GM23338 (cell line): Measurements from ENCODE around the gene MYO1E. TPM values are rescaled to one million over a fixed set of nuclear protein-coding genes. Genes with fewer than 3 reads are reported as not detected.

Experiments
- ATAC-seq: fragments of 200-7000 bp; cut with Tn5 transposase; 3 replicates; pipeline ENCODE4 v1.9.1; 2020
- DNase-seq: peaks from one replicate; pipeline ENCODE4 v3.0.0-alpha.2; 2015; ENCODE audit warnings: low spot score
- H2AFZ ChIP-seq: fragments of 200-600 bp; sonication (generic); 2 replicates; pipeline ENCODE4 v1.8.0; 2016; ENCODE audit warnings: antibody characterized with exemption, mild to moderate bottlenecking, moderate library complexity
- H3F3A ChIP-seq: fragments of 200-600 bp; sonication (generic); replicated peaks from 2 replicates; pipeline ENCODE4 v1.8.0; 2017; ENCODE audit warnings: antibody characterized with exemption, mixed run types, low read depth
- H3K27ac ChIP-seq: fragments of 200-600 bp; sonication (generic); 2 replicates; pipeline ENCODE4 v1.6.1; 2016; ENCODE audit warnings: low read depth
- H3K27me3 ChIP-seq: fragments of 200-600 bp; sonication (generic); 2 replicates; pipeline ENCODE4 v1.8.0; 2016; ENCODE audit warnings: mild to moderate bottlenecking, mixed run types, moderate library complexity; ENCODE audit not compliant: insufficient read depth
- H3K36me3 ChIP-seq: fragments of 200-600 bp; sonication (generic); 2 replicates; pipeline ENCODE4 v1.8.0; 2016; ENCODE audit warnings: mild to moderate bottlenecking; ENCODE audit not compliant: insufficient read depth
- H3K4me1 ChIP-seq: fragments of 200-600 bp; sonication (generic); 2 replicates; pipeline ENCODE4 v1.8.0; 2016; ENCODE audit warnings: mild to moderate bottlenecking, moderate library complexity; ENCODE audit not compliant: insufficient read depth
- H3K4me2 ChIP-seq: fragments of 200-600 bp; sonication (generic); 2 replicates; pipeline ENCODE4 v1.7.1; 2017; ENCODE audit warnings: mixed run types
- H3K4me3 ChIP-seq: fragments of 200-600 bp; sonication (generic); 2 replicates; pipeline ENCODE4 v1.6.1; 2016; ENCODE audit warnings: mixed run types
- H3K79me2 ChIP-seq: fragments of 200-600 bp; sonication (generic); replicated peaks from 2 replicates; pipeline ENCODE4 v1.8.0; 2017; ENCODE audit warnings: mild to moderate bottlenecking; ENCODE audit not compliant: insufficient read depth
- H3K9me2 ChIP-seq: fragments of 200-600 bp; sonication (generic); 2 replicates; pipeline ENCODE4 v1.8.0; 2017; ENCODE audit not compliant: insufficient read depth
- H4K20me1 ChIP-seq: fragments of 200-600 bp; sonication (generic); replicated peaks from 2 replicates; pipeline ENCODE4 v1.8.0; 2017; ENCODE audit warnings: mild to moderate bottlenecking; ENCODE audit not compliant: insufficient read depth
- H3K27ac Mint-ChIP-seq: 2 replicates; pipeline ENCODE4 v1.8.0; 2020; ENCODE audit warnings: inconsistent platforms, mild to moderate bottlenecking, moderate library complexity, mixed read lengths
- H3K27me3 Mint-ChIP-seq: 3 replicates; pipeline ENCODE4 v1.8.0; 2022; ENCODE audit warnings: low read depth, mild to moderate bottlenecking, moderate library complexity, mixed read lengths, inconsistent platforms; ENCODE audit not compliant: insufficient read depth, poor library complexity
- H3K36me3 Mint-ChIP-seq: 3 replicates; pipeline ENCODE4 v1.8.0; 2021; ENCODE audit warnings: low read depth, mild to moderate bottlenecking, inconsistent platforms, moderate library complexity, mixed read lengths
- H3K4me1 Mint-ChIP-seq: 3 replicates; pipeline ENCODE4 v1.8.0; 2020; ENCODE audit warnings: mild to moderate bottlenecking, inconsistent platforms, mixed read lengths
- H3K4me3 Mint-ChIP-seq: 3 replicates; pipeline ENCODE4 v1.8.0; 2021; ENCODE audit warnings: moderate library complexity, mild to moderate bottlenecking, inconsistent platforms, mixed read lengths
- H3K9me3 Mint-ChIP-seq: 3 replicates; pipeline ENCODE4 v1.8.0; 2020; ENCODE audit warnings: moderate library complexity, mild to moderate bottlenecking, inconsistent platforms, mixed read lengths
- CREB1 ChIP-seq: fragments of 250-450 bp; sonication (Bioruptor Pico); IDR thresholded peaks from 2 replicates; pipeline ENCODE4 v1.5.0; 2020; ENCODE audit warnings: low read depth, mild to moderate bottlenecking, moderate library complexity
- ETS1 ChIP-seq: IDR thresholded peaks from 2 replicates; pipeline ENCODE4 v1.6.1; 2016; ENCODE audit warnings: antibody characterized with exemption
- EZH2 ChIP-seq: fragments of 200-600 bp; sonication (generic); IDR thresholded peaks from one replicate; pipeline ENCODE4 v1.8.0; 2017; ENCODE audit warnings: antibody characterized with exemption, mild to moderate bottlenecking, low read depth; ENCODE audit not compliant: unreplicated experiment
- POLR2AphosphoS5 ChIP-seq: IDR thresholded peaks from 2 replicates; pipeline ENCODE4 v1.6.1; 2016; ENCODE audit warnings: antibody characterized with exemption, low read depth
- ZNF331 ChIP-seq: fragments of 250-450 bp; sonication (Bioruptor Pico); IDR thresholded peaks from 2 replicates; pipeline ENCODE4 v1.5.0; 2020; ENCODE audit warnings: low read depth, mild to moderate bottlenecking, moderate library complexity
- polyA plus RNA-seq: library from polyadenylated mRNA; unstranded; fragments of >200 nt; fragmentation: Nextera tagmentation; extraction: Ambion mirVana; gene quantifications from 2 replicates; pipeline ENCODE4 v1.2.1, GENCODE V29; 2016
- total RNA-seq: library from RNA; depleted of rRNA; stranded (reverse); fragments of >200 nt; shearing (Covaris generic); gene quantifications from 2 replicates; pipeline ENCODE4 v1.2.3, GENCODE V29; 2014
- TF ChIP-seq, protein P1 (sequence below), 2 experiments: fragments of 200-600 bp in 1 of 2; sonication (generic) in 1 of 2; conservative IDR thresholded peaks; 2 replicates each; pipeline versions ENCODE4 v1.5.1 to v1.6.1; 2016 to 2017; ENCODE audit warnings: antibody characterized with exemption in 2 of 2, low read depth in 2 of 2, mild to moderate bottlenecking in 2 of 2, moderate library complexity in 1 of 2

MYO1E gene
- total and polyA plus RNA-seq, 2 experiments from 2014 or later: 68.3 to 131 TPM

DNA sequence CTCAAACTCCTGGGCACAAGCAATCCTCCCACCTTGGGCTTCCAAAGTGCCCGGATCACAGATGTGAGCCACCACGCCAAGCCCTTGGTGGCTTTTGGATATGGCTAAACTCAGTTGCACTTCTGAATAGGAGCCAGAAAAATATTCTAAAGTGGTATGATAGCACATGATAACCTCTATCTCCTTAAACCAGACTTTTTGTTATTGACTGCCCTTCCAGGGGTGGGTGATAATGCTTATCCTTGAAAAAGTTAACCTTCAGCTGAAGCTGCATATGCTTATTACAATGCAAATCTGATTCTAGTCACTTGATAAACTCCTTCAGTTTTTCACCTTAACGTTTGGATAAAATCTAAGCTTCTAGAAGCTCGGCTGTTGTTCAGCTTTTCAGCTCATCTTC is 261.4 kb downstream of the MYO1E start:
- Histone ChIP-seq H4K20me1 (peaks cover 15% of the 10 kb centered on the region), H3K79me2 (peaks cover 15% of the 10 kb centered on the region), H3K27me3 (no peaks in the 10 kb centered on the region), H3F3A (no peaks in the 10 kb centered on the region), H3K4me3 (no peak overlapping the region), H2AFZ (no peak overlapping the region), H3K27ac (no peak overlapping the region), H3K4me1 (no peaks in the 10 kb centered on the region), H3K9me2 (no peaks in the 10 kb centered on the region), H3K4me2 (no peak overlapping the region), H3K36me3 (peaks cover 57% of the 10 kb centered on the region)
- no peak for TF ChIP-seq EZH2
- Mint-ChIP-seq H3K4me3 (no peak overlapping the region), H3K36me3 (peaks cover 81% of the 10 kb centered on the region), H3K27ac (no peak overlapping the region), H3K9me3 (no peaks in the 10 kb centered on the region; the same call in 2 of the 3 replicates), H3K27me3 (no peaks in the 10 kb centered on the region), H3K4me1 (no peaks in the 10 kb centered on the region; the same call in 2 of the 3 replicates)
- DNase-seq: no peak
- no peak for ATAC-seq

DNA sequence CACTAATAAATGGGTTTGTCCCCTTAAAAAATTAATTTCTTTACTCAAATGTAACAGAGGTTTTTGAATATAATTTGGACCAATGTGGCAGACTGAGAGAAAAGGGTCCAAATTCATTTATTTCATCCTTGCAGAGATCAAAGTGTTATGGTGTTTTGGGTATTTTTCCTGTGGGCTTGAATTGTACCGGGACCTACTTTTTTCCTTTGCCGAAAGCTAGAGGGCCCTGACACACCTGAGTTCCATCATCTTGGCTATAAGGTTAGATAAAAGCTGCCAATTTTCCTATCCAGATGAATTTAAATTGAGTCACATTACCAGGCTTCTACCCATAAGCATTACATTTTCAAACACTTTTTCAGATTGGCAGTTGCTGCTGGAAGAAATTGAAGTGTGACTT is 266.8 kb downstream of the MYO1E start:
- no peak overlapping the region for H2AFZ ChIP-seq
- Mint-ChIP-seq H3K4me1 (peaks cover 7% of the 10 kb centered on the region; the same call in 2 of the 3 replicates), H3K27ac (peak overlapping the region; percentile 98), H3K36me3 (peaks cover 42% of the 10 kb centered on the region), H3K9me3 (no peaks in the 10 kb centered on the region; the same call in 2 of the 3 replicates), H3K27me3 (peaks cover 8% of the 10 kb centered on the region), H3K4me3 (peak overlapping the region; percentile 99)
- DNase-seq: peak; percentile 22
- TF ChIP-seq, protein P1, sequence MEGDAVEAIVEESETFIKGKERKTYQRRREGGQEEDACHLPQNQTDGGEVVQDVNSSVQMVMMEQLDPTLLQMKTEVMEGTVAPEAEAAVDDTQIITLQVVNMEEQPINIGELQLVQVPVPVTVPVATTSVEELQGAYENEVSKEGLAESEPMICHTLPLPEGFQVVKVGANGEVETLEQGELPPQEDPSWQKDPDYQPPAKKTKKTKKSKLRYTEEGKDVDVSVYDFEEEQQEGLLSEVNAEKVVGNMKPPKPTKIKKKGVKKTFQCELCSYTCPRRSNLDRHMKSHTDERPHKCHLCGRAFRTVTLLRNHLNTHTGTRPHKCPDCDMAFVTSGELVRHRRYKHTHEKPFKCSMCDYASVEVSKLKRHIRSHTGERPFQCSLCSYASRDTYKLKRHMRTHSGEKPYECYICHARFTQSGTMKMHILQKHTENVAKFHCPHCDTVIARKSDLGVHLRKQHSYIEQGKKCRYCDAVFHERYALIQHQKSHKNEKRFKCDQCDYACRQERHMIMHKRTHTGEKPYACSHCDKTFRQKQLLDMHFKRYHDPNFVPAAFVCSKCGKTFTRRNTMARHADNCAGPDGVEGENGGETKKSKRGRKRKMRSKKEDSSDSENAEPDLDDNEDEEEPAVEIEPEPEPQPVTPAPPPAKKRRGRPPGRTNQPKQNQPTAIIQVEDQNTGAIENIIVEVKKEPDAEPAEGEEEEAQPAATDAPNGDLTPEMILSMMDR (conservative IDR thresholded peaks at IDR 0.05; ENCODE audit: low read depth in 2 of 2): peak; percentile 27 to 29; a peak in 3 of 4 replicates
- no peak for TF ChIP-seq ETS1
- H3K79me2 ChIP-seq: peaks cover 16% of the 10 kb centered on the region
- peaks cover 26% of the 10 kb centered on the region for H3K36me3 ChIP-seq
- H3K4me3 ChIP-seq: peak overlapping the region; percentile 78
- H3K27me3 ChIP-seq: no peaks in the 10 kb centered on the region
- H3K4me1 ChIP-seq: no peaks in the 10 kb centered on the region
- peak overlapping the region; percentile 76 for H3K4me2 ChIP-seq
- no peaks in the 10 kb centered on the region for H3K9me2 ChIP-seq
- H4K20me1 ChIP-seq: 0 out of 2 replicates have a peak, but pooled peaks cover 11% of the 10 kb centered on the region
- ATAC-seq: 0 out of 3 replicates have a peak, but pooled peaks have one; percentile 3
- no peaks in the 10 kb centered on the region for H3F3A ChIP-seq
- peak overlapping the region; percentile 89; the same call in 1 of the 2 replicates for H3K27ac ChIP-seq

DNA sequence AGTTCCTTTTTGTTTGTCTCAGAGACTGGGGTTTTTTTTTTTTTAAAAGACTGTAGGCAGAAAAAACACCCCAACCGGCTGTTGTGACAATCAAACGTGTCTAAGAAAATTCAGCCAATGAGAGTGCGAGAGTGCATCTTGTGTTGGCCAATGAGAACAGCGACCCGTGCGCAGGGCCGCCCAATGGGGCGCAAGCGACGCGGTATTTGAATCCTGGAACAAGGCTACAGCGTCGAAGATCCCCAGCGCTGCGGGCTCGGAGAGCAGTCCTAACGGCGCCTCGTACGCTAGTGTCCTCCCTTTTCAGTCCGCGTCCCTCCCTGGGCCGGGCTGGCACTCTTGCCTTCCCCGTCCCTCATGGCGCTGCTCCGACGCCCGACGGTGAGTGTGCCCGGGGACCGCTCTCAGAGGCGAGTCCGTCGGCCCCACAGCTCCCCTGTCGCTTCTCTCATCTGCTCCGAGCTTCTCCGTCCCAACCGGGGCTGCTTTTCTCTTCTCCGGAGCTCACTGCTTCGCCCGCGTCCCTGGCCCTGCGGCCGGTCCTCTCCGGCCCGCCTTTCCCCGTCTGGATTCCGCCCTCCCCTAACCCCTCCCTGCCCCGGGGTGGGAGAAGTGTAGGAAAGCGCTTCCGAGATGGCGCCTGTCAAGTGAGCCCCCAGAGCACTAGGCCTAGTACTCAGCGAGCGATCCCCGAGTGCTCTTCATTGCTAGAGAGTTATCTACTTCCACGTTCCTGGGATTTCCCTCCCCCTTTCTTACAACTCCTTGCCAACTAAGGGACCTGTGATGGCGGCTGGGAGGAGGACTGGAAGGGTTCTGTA is 267.5 kb downstream of the MYO1E start, which contains the start of gene CCNB2:
CCNB2 (plus strand) TSS at position 235 of the 821 bp plus-strand sequence; CDS start at position 358, 123 bp downstream.
- H3K27ac Mint-ChIP-seq: peak within 1 kb of the TSS; percentile 98
- H2AFZ ChIP-seq: no peak within 1 kb of the TSS; the same call in 1 of the 2 replicates
- H3K36me3 ChIP-seq: peaks cover 18% of the 10 kb centered on the region
- no peaks in the 10 kb centered on the region; the same call in 2 of the 3 replicates for H3K9me3 Mint-ChIP-seq
- TF ChIP-seq POLR2AphosphoS5 (peak; percentile 99), ETS1 (0 out of 2 replicates have a peak, but pooled peaks have one; percentile 18), CREB1 (CRISPR knock-in tag) (peak; percentile 73), ZNF331 (no peak)
- peak within 1 kb of the TSS; percentile 99 for H3K4me3 Mint-ChIP-seq
- H4K20me1 ChIP-seq: 0 out of 2 replicates have a peak, but pooled peaks cover 11% of the 10 kb centered on the region
- peaks cover 34% of the 10 kb centered on the region for H3K36me3 Mint-ChIP-seq
- H3K9me2 ChIP-seq: no peaks in the 10 kb centered on the region
- H3K4me1 ChIP-seq: no peaks in the 10 kb centered on the region
- no peaks in the 10 kb centered on the region for H3F3A ChIP-seq
- peak within 1 kb of the TSS; percentile 78 for H3K4me3 ChIP-seq
- ATAC-seq (peak; percentile 98), DNase-seq (peak; percentile 98)
- H3K27me3 Mint-ChIP-seq: peaks cover 8% of the 10 kb centered on the region
- H3K4me1 Mint-ChIP-seq: peaks cover 7% of the 10 kb centered on the region; the same call in 2 of the 3 replicates
- peak within 1 kb of the TSS; percentile 76 for H3K4me2 ChIP-seq
- H3K79me2 ChIP-seq: peaks cover 13% of the 10 kb centered on the region
- H3K27ac ChIP-seq: peak within 1 kb of the TSS; percentile 89
- no peaks in the 10 kb centered on the region for H3K27me3 ChIP-seq
